GM21737 (cell line): Measurements from ENCODE around the gene DDX31.

Source experiments
- ATAC-seq: cut with Tn5 transposase; IDR thresholded peaks from one replicate; pipeline ENCODE4 v1.9.1; 2021; ENCODE audit warnings: mild to moderate bottlenecking, moderate library complexity; ENCODE audit not compliant: unreplicated experiment

The DDX31 gene

DNA sequence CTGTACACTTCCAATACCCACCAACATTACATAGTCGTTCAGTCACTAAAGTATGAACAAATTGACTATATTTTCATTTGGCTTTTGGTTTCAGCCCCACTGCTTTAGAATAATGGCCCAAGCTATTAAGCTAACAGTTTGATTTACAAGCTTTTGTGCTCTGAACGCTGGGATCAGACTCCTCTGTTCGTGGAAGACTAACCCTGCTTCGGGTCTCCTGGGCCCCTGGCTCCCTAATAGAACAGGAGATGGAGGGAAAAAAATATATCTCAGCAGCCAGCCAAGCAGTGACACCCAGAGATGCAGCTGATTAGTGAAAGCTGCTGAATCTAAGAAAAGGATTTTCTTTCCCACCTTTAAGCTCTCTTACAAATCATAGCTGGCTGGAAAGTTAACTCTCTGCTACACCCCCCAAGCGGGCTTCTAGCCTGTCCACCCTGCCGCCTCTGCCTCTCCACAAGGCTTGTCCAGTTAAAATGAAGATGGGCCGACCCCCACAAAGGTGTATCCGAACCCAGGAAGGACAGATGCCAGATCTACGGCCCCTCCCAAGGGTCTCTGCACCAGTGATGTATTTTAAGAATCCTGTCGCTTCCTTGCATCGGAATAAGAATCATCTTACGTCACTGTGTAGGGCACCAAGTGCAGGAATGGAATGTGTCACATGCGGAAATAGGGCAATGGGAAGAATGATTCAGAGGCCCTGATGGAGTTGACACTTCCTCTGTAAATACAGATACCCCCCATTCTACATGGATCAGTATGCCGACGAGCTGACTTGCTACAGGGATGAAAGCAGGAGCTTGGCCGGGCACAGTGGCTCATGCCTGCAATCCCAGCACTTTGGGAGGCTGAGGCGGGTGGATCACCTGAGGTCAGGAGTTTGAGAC lies 120.8 kb downstream of the DDX31 start:
- ATAC-seq = no peak

DNA sequence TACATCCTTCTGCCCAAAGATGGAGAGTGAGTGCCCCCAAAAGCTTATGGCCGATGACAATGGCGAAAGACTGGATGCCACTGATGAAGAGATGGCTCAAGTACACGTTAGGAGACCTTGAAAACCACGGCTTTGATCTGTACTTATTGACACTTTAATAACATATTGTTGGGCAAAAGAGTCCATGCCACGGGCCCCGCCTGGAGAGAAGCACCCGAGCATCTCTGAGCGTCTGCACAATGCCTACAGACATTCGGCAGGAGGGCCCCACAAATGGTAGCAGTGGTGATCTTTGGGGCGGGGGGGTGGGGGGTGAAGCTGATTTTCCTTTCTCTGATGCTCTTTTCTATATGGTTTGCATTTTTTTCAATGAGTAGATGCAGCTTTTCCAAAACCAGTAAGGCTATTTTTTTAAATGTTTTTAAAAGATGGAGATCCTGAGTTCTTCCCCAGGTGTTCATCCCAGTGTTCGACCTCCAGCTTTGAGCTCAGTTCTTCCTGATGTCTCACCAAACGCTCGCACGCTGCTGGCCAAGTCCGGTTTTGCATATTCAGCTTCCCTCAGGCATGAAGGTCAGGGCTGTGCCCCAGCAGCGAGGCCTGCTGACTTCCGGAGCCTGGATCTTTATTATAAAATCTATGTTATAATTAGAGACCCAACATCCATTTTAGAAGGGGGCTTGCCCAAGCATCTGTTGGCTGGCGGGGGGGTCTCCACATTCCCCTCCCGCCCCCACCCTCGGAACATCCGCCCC lies 121.6 kb downstream of the DDX31 start:
- ATAC-seq = no peak

DNA sequence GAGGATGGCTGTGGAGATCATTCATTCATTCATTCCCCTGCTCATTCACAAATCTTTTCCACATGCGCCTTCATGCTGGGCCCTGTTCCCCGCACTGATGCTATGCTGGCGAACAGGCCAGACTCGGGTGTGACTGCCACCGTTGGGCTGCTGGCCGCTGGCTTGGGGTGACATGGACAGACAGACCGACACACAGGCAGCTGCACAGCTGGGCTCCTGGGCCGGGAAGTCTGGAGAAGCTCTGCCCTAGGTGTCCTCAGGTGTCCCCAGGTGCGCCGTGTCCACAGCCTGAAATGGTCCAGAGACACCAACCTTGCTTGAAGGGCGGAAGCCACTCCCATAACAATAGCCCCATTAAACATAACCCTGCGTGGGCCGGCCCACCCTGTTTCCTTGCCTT lies 122.3 kb downstream of the DDX31 start:
- ATAC-seq = no peak

DNA sequence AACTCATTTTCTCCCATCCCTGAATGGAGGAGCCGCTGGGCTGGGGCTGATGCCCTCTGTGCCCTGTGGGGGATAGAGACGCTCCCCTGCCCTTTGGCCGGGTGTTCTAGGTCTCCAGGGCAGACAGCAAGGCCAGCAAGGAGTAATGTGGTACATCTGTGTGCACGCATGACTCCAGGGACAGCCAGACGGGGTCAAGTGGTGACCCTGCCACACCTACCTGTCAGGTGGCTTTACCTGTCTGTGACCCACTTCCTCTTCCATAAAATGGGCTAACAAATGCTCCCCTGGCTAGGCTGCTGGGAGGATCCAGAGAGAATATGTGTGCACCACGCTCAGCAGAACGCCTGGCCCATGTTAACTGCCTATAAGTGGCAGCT lies 122.7 kb downstream of the DDX31 start:
- ATAC-seq = no peak

- no peak for ATAC-seq
These were observed 123.4 kb downstream of the DDX31 start for GRCh38 chr9:132546148-132547051.

DNA sequence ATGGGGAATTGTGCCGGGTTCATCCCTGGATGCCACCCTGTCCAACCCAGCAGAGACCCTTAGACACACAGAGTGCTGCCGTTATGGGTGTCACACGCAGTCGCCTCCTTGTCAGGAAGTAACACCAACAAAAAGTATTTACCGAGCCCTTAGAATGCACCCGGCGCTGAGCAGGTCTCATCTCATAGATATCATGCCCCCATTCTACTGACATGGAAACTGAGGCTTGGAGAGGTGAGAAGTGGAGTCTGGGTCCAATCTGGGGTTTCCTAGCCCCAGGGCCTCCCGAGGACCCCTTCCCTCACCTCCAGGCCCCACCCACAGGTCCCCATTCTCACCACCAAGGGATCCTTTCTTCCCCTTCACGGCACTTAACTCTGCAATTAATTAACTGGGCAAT lies 124.2 kb downstream of the DDX31 start:
- ATAC-seq = no peak

DNA sequence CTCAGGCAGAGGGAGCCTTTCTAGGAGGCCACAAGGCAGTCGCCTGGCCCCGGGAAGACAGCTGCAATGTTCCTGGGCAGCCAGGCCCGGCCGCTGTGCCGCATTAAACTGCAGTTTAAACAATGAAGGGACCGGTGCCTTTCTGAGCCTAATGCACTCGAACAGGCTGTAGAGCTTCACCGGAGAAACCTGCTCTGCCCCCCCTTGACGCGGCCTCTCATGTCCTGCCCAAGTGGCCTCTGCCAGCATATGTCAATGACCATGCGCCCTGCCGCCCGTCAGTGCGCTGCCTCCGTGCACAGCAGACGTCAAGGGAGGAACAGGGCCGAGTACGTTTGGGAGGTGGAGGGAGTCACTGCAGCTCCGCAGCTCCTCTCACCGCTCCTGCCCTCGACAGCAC lies 125.8 kb downstream of the DDX31 start:
- no peak for ATAC-seq

DNA sequence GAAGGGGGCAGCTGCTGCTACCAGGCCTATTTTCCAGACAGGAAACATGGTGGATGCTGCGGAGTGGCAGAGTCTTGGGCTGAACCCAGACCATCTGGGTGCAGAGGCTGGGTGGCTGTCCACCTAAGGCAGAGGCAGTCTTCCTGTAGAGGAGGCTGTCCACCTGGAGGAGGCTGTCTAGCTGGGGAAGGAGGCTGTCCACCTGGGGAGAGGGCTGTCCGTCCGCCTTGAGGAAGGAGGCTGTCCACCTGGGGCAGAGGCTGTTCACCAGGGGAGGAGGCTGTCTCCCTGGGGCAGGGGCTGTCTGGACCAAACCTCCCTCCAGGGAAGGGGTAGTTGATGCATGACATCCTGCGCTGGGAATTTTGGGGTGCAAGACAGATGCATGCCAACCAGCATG lies 126.5 kb downstream of the DDX31 start:
- ATAC-seq = no peak
